Fibroblast of pulmonary artery (primary cell): ENCODE data around the gene TNNT3.
A peak's percentile ranks its signal among the peaks of the same experiment; 100 is the strongest.
"Not testable (repeated sequence)": the region's sequence is repeated elsewhere in the genome, so short reads cannot be mapped to it uniquely, and the experiment has no call there.

ENCODE experiments used
- DNase-seq: peaks from one replicate; pipeline ENCODE4 v3.0.0-alpha.2; 2010; ENCODE audit warnings: low read depth
- H3K4me3 ChIP-seq: replicated peaks from 2 replicates; pipeline ENCODE4 v1.5.1; 2011; ENCODE audit warnings: low read depth, mild to moderate bottlenecking, control low read depth, low read length, moderate library complexity
- TF ChIP-seq, protein P1 (sequence below): IDR thresholded peaks from 2 replicates; pipeline ENCODE4 v1.5.1; 2011; ENCODE audit warnings: mild to moderate bottlenecking, control low read depth, low read length, inconsistent platforms; ENCODE audit errors: missing control alignments

The TNNT3 gene

DNA sequence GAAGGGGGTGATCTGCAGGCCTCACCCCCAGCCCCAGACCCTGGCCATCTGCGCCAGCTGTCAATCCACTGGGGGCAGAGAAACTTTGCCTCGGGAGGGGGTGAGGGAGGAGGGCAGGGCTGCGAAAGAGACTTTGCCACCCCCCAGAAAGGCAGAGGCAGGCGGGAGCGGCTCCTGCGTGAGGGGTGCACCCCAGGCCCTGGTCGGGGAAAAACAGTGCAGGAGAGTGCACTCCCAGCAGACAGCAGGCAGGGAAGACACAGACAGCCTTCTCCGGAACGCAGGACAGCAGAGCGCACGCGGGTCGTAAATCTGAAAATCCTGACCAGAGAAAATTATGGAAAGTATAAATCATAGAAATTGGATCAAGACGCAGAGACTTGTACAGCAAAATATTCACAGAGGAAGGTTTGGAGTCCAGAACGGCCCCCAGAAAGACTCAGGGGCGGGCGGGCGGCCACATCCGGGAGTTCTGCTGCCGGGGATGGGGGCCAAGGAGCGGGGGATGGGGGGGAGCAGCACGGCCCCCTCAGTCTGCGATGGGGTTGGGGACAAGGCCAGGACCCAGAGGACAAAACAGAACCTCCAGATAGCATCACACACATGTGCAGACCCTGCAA is 19.6 kb downstream of the TNNT3 start:
- no peak for DNase-seq
- H3K4me3 ChIP-seq, result no peak overlapping the region
- TF ChIP-seq, protein P1, sequence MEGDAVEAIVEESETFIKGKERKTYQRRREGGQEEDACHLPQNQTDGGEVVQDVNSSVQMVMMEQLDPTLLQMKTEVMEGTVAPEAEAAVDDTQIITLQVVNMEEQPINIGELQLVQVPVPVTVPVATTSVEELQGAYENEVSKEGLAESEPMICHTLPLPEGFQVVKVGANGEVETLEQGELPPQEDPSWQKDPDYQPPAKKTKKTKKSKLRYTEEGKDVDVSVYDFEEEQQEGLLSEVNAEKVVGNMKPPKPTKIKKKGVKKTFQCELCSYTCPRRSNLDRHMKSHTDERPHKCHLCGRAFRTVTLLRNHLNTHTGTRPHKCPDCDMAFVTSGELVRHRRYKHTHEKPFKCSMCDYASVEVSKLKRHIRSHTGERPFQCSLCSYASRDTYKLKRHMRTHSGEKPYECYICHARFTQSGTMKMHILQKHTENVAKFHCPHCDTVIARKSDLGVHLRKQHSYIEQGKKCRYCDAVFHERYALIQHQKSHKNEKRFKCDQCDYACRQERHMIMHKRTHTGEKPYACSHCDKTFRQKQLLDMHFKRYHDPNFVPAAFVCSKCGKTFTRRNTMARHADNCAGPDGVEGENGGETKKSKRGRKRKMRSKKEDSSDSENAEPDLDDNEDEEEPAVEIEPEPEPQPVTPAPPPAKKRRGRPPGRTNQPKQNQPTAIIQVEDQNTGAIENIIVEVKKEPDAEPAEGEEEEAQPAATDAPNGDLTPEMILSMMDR, result no peak

DNA sequence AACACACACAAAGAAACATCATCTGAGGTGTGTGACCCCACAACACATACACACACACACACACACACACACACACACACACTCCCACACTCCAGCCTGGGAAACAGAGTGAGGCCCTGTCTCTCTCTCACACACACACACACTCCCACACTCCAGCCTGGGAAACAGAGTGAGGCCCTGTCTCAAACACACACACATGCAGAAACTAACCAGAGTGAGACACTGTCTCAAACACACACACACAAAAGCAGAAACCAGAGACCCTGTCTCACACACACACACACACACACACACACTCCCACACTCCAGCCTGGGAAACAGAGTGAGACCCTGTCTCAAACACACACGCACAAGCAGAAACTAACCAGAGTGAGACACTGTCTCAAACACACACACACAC is 20.3 kb downstream of the TNNT3 start:
- H3K4me3 ChIP-seq, result not testable (repeated sequence)
- DNase-seq, result peak; percentile 85

DNA sequence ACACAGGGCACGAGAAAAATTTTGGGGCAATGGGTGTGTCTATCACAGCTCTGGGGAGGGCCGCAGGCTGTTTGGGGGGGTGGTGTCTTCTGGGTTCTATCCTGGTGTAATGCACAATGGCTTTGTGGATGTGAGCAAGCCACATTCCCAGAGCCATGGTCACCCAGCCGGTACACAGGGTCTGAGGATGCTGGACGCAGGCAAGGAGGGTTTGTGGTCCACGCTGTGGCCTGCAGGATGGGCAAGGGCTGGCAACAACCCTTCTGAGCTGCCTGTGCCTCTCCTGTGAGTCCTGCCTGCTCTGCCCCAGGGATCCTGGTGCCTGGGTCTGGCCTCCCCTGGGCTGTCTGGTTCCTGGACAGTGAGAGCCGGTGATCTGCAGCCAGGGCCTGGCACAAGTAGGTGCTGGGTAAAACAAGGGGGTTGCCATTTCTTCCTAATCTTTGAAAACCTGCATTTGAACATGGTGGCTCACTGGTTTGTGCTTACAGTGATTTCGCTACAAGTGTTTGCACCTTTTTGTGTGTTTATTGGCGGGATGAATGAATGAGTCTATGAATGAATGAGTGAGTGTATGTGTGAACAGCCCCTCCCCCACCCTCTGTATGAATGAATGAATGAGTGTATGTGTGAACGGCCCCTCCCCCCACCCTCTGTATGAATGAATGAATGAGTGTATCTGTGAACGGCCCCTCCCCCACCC is 23.2 kb downstream of the TNNT3 start:
- no peak for DNase-seq
- no peak overlapping the region for H3K4me3 ChIP-seq
- TF ChIP-seq, protein P1, result no peak

GRCh38 chr11:1943576-1943975 is 24.1 kb downstream of the TNNT3 start:
- TF ChIP-seq, protein P1, result no peak
- no peak for DNase-seq
- no peak overlapping the region for H3K4me3 ChIP-seq

- TF ChIP-seq, protein P1, result no peak
- H3K4me3 ChIP-seq, result no peak overlapping the region
These were observed 24.5 kb downstream of the TNNT3 start for GRCh38 chr11:1943977-1944376.

GRCh38 chr11:1946812-1947484 is 27.4 kb downstream of the TNNT3 start, which contains the start of gene MRPL23:
Gene MRPL23, plus strand, starts transcription at chr11:1947332. Its CDS starts 31 bp downstream, at chr11:1947363.
- no peak for DNase-seq
- no peak within 1 kb of the TSS for H3K4me3 ChIP-seq
- TF ChIP-seq, protein P1, result no peak

More at GRCh38 chr11:1943977-1944376, 24.5 kb downstream of the TNNT3 start:
- DNase-seq, result peak; percentile 49

GRCh38 chr11:1947592-1948237 is 28.2 kb downstream of the TNNT3 start:
- H3K4me3 ChIP-seq, result no peak overlapping the region
- TF ChIP-seq, protein P1, result no peak
- DNase-seq, result no peak
